DMS 273 (cell line): ENCODE results near the gene ZNF787.

Experiments used
- DNase-seq: peaks from one replicate; lab custom pipeline; 2025; ENCODE audit not compliant: unreplicated experiment; lab: John Stamatoyannopoulos, UW

The ZNF787 gene

GRCh38 chr19:56091066-56091490 lies 30.0 kb downstream of the ZNF787 start:
- DNase-seq, result no peak

- DNase-seq, result no peak
Measured at GRCh38 chr19:56089344-56089743, 31.8 kb downstream of the ZNF787 start.

- no peak for DNase-seq
Measured at GRCh38 chr19:56088497-56089215, 32.4 kb downstream of the ZNF787 start.

- DNase-seq, result no peak
Measured at GRCh38 chr19:56087647-56088496, 33.2 kb downstream of the ZNF787 start.

- DNase-seq, result no peak
Measured at GRCh38 chr19:56086671-56087430, 34.2 kb downstream of the ZNF787 start.

- no peak for DNase-seq
Measured at GRCh38 chr19:56085571-56086275, 35.4 kb downstream of the ZNF787 start.

- DNase-seq, result peak; percentile 21
Measured at GRCh38 chr19:56084835-56085536, 36.1 kb downstream of the ZNF787 start.

GRCh38 chr19:56083668-56084067 lies 37.4 kb downstream of the ZNF787 start:
- DNase-seq, result no peak

- peak; percentile 90 for DNase-seq
Measured at GRCh38 chr19:56080669-56081401, 40.3 kb downstream of the ZNF787 start.

- DNase-seq, result no peak
Measured at GRCh38 chr19:56079609-56080008, 41.5 kb downstream of the ZNF787 start.

- DNase-seq, result peak; percentile 79
Measured at GRCh38 chr19:56076498-56076897, 44.6 kb downstream of the ZNF787 start.

- peak; percentile 54 for DNase-seq
Measured at GRCh38 chr19:56071151-56071550, 49.9 kb downstream of the ZNF787 start.

- DNase-seq, result no peak
Measured at GRCh38 chr19:56069642-56070041, 51.5 kb downstream of the ZNF787 start.

- DNase-seq, result peak; percentile 78
Measured at GRCh38 chr19:56066152-56067023, 54.7 kb downstream of the ZNF787 start.

GRCh38 chr19:56053596-56053995 lies 67.5 kb downstream of the ZNF787 start:
- DNase-seq, result no peak
